Fibroblast of skin of abdomen (primary cell): ENCODE measurements around the gene TRIM56.
A peak's percentile ranks its signal among the peaks of the same experiment; 100 is the strongest.
"Not testable (repeated sequence)": the region's sequence is repeated elsewhere in the genome, so short reads cannot be mapped to it uniquely, and the experiment has no call there.

Source experiments
- DNase-seq: peaks from one replicate; pipeline ENCODE4 v3.0.0-alpha.2; 2013

TRIM56 gene

DNA sequence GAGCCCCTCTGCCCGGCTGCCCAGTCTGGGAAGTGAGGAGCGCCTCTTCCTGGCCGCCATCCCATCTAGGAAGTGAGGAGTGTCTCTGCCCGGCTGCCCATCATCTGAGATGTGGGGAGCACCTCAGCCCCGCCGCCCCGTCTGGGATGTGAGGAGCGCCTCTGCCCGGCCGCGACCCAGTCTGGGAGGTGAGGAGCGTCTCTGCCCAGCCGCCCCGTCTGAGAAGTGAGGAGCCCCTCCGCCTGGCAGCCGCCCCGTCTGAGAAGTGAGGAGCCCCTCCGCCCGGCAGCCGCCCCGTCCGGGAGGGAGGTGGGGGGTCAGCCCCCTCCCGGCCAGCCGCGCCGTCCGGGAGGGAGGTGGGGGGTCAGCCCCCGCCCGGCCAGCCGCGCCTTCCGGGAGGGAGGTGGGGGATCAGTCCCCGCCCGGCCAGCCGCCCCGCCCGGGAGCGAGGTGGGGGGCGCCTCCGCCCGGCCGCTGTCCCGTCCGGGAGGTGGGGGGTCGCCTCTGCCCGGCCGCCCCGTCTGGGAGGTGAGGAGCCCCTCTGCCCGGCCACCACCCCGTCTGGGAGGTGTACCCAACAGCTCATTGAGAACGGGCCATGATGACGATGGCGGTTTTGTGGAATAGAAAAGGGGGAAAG, 7.1 kb downstream of the TRIM56 start:
- DNase-seq, result not testable (repeated sequence)

GRCh38 chr7:101093906-101094305, 8.6 kb downstream of the TRIM56 start:
- peak; percentile 95 for DNase-seq

- DNase-seq, result no peak
Observed at GRCh38 chr7:101094376-101094775, 9.1 kb downstream of the TRIM56 start.

DNA sequence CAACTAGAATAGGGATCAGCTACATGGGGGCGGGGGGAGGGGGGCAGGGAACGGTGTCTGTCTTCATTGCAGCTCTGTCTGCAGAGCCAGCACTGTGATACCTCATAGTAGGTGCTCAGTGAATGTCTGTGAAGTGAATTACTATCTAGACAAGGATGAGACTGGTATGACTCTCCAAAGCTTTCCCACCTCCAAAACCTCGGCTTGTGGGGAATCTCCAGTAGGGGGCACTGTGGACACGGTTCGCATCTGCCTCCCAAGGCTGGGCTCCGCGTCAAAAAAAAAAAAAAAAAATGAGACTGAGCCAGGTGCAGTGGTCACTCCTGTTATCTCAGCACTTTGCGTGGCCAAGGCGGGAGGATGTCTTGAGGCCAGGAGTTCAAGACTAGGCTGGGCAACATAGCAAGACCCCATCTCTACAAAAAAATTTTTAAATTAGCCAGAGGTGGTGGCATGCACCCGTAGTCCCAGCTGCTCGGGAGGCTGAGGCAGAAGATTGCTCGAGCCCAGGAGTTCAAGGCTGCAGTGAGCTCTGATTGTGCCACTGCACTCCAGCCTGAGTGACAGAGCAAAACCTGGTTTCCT, 9.6 kb downstream of the TRIM56 start:
- DNase-seq, result peak; percentile 67

GRCh38 chr7:101096331-101096956, 11.2 kb downstream of the TRIM56 start:
- no peak for DNase-seq

- DNase-seq, result no peak
Observed at GRCh38 chr7:101096957-101097347, 11.7 kb downstream of the TRIM56 start.

DNA sequence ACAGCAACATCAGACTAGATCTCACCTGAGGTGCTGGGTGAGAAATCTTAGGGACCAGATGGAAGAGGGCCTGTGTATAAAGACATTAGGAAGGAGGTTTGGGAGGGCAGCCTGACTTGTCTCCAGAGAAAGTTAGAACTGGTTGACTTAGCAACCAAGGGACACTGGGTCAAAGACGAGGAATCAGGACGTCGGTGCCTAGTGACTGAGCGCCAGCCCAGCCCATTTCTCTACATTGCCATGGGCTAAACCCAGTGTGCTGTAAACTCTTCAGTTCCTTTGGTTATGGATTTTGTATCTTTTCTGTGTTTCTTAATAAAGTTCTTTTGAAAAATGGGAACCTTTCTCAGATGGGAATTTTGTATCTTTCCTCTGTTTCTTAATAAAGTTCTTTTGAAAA, 12.3 kb downstream of the TRIM56 start:
- no peak for DNase-seq

GRCh38 chr7:101099969-101100781, 14.9 kb downstream of the TRIM56 start:
- DNase-seq, result peak; percentile 99

- DNase-seq, result no peak
Observed at GRCh38 chr7:101100858-101101847, 15.9 kb downstream of the TRIM56 start.

GRCh38 chr7:101102026-101102425, 16.7 kb downstream of the TRIM56 start:
- no peak for DNase-seq

DNA sequence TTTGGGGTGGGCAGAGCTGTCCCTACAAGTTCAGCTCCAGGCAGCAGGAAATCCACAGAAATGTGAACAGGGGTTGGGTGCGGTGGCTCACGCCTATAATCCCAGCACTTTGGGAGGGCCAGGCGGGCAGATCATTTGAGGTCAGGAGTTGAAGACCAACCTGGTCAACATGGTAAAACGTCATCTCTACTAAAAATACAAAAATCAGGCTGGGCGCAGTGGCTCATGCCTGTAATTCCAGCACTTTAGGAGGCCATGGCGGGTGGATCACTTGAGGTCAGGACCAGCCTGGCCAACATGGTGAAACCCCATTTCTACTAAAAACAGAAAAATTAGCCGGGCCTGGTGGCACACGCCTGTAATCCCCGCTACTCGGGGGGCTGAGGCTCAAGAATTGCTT, 18.4 kb downstream of the TRIM56 start:
- not testable (repeated sequence) for DNase-seq

DNA sequence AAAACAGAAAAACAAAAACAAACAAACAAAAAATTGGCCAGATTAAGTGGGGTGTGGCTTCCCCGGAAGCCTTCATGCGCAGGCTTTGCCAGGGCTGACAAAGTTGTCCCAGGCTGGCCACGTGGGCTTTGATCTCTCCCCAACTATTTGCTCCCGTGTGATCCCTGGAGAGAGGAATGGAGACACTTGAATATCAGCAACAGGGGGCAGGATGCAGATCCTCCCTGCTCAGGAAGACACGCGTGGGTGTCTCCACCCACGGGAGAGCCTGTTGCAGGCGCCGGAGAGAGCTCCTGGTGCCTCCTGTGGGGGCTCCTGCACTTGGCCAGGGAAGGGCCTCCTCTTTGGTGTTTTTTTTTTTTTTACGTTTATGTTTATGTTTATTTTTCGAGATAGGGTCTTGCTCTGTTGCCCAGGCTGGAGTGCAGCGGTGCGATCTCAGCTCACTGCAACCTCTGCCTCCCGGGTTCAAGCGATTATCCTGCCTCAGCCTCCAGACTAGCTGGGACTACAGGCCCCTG, 19.0 kb downstream of the TRIM56 start:
- DNase-seq, result no peak

GRCh38 chr7:101104799-101105198, 19.5 kb downstream of the TRIM56 start:
- DNase-seq, result no peak

GRCh38 chr7:101105248-101105647, 20.0 kb downstream of the TRIM56 start:
- DNase-seq, result not testable (repeated sequence)

- DNase-seq, result no peak
Observed at GRCh38 chr7:101106386-101106785, 21.1 kb downstream of the TRIM56 start.

- DNase-seq, result no peak
Observed at GRCh38 chr7:101108330-101108857, 23.1 kb downstream of the TRIM56 start.

DNA sequence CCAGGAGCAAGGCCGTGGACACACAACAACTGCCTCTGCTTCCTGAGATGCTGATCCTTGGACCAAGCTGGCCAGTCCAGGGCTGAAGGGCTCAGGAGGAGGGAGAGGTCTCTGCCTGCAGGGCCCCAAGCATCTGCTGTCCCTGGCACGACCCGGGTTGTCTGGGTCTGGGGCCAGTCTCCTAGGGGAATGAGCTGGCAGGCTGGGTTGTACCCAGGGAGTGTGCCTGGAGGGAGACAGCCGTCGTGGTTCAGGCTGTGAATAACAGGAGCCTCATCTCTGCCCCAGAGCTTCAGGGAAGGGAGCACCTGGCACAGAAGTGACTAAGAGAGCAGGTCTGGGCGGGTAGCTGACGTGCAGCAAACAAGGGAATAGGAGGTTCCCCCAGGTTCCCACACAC, 23.7 kb downstream of the TRIM56 start:
- no peak for DNase-seq

- DNase-seq, result no peak
Observed at GRCh38 chr7:101109368-101109767, 24.1 kb downstream of the TRIM56 start.

DNA sequence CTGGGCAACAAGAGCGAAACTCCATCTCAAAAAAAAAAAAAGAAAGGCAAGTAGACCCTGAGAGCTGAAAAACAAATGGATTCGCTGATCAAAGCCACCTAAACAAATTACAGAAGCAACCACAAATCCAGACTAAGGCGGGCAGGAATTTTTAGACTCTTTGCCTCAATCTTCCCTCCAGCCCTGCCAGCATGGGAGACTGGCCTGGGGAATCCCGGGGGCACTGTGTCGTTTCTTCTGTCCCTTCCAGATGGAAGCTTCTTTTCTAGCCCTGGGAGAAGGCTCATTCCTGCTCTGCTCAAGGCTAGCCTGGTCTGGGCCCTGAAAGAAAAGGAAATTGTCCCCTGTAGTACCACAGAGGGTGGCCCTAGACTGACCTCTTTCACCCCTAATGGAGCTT, 26.0 kb downstream of the TRIM56 start:
- DNase-seq, result no peak

- DNase-seq, result no peak
Observed at GRCh38 chr7:101112233-101112632, 27.0 kb downstream of the TRIM56 start.

GRCh38 chr7:101113140-101113539, 27.9 kb downstream of the TRIM56 start:
- not testable (repeated sequence) for DNase-seq

DNA sequence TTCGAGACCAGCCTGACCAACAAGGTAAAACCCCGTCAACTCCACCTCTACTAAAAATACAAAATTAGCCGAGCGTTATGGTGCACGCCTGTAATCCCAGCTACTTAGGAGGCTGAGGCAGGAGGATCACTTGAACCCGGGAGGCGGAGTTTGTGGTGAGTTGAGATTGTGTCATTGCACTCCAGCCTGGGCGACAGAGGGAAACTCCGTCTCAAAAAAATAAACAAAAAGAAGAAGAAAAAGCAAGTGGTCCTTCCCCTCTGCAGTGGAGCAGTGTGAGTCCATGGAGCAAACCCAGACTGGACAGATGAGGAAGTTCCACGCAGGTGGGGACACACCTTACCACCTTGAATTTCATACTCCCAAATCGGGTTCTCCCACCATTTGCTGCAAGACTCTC, 28.6 kb downstream of the TRIM56 start:
- DNase-seq, result no peak
